NCI-H2196 (cell line): ENCODE measurements around the gene F11R.
A peak's percentile ranks its signal among the peaks of the same experiment; 100 is the strongest.
"Not testable (repeated sequence)": the region's sequence is repeated elsewhere in the genome, so short reads cannot be mapped to it uniquely, and the experiment has no call there.

Experiments used
- DNase-seq: peaks from one replicate; lab custom pipeline; 2025; ENCODE audit not compliant: unreplicated experiment; lab: John Stamatoyannopoulos, UW

Gene F11R

DNA sequence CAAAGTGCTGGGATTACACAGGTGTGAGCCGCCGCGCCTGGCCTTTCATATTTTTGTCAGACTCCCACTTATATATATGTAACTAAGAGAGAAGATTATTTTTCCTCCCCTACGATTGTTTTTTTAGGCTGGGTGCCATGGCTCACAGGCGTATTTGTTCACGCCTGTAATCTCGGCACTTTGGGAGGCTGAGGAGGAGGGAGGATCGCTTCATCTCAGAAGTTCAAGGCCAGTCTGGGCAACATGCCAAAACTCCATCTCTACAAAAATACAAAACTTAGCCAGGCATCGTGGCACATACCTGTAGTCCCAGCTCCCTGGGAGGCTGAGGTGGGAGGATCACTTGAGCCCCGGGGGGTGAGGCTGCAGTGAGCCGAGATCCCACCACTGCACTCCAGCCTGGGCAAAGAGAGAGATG is 42.4 kb downstream of the F11R start:
- peak; percentile 74 for DNase-seq

DNA sequence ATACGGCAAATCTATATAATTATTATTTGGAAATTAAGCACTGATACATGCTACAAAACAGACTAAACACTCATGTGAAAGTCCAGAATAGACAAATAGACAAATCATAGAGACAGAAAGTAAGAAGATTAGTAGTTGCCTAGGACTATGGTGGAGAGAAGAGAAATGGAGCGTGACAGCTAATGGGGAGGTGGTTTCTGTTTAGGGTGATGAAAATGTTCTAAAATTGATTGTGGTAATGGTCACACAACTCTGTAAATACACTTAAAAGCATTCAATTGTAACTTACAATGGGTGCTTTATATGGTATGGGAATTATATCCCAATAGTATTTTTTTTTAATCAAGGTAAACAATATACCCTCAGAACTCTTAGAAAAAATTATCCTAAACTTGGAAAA is 45.9 kb downstream of the F11R start:
- DNase-seq = no peak

- no peak for DNase-seq
Measured at GRCh38 chr1:160973491-160973890, 47.5 kb downstream of the F11R start.

DNA sequence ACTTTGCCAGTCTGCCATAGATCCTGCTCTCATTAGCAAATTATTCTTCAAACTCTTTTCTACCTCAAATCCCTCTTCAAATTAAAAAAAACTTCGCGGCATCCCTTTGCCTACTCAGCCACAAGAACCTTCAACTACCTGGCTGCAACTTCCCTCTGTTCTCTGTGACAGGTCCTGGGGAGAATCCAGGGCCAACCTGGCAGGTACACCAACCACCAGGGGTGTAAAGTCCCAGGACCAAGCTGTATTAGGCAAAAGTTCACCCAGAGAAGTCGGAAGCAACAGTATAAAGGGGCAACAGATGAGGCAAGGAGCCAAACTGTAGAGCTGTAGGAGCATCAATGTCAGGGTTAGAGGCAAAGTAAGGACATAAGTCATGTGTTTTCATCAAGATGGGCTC is 48.0 kb downstream of the F11R start:
- no peak for DNase-seq

- no peak for DNase-seq
Measured at GRCh38 chr1:160971618-160972056, 49.3 kb downstream of the F11R start.

DNA sequence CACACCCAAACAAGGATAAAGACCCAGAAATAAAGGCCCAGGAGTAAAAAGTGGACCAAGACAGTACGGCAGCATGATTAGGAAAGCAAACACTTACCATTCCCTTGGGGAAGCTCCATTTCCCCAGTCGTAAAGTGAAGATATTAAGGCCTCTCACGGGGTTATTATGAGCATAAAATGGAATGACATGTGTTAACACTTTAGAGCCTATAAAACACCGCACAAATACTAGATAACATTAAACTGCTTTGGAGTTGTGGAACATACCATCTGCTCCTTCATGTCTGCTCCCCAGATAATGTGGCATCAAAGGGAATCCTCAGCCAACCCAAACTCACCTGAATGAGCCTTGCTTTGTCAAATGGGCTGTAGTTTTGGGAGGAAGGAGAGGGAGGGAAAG is 57.4 kb downstream of the F11R start:
- no peak for DNase-seq

- DNase-seq = no peak
Measured at GRCh38 chr1:160961419-160961818, 59.5 kb downstream of the F11R start.

DNA sequence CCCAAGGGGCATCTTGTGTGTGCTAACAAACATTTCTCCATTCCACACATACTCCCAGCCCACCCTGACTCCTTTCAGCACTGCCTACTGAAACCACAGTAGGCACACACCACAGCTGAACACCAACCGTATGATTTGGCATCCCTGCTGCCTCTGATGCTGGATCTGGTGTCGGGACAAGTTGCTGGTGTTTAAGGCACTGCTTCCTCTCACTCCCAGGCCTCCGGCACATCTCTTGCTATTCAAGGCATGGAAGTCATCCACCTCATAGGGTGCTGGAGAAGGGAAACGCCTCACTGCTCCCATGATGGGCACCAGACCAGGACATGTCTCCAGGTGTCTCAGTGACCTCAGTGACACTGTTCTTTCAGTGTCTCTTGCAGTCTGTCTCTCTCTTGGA is 64.0 kb downstream of the F11R start:
- no peak for DNase-seq

- DNase-seq = no peak
Measured at GRCh38 chr1:160954158-160955104, 66.5 kb downstream of the F11R start, which contains the start of gene ITLN2. Gene ITLN2, minus strand, starts transcription at chr1:160954809. Its CDS starts 68 bp downstream, at chr1:160954741.

DNA sequence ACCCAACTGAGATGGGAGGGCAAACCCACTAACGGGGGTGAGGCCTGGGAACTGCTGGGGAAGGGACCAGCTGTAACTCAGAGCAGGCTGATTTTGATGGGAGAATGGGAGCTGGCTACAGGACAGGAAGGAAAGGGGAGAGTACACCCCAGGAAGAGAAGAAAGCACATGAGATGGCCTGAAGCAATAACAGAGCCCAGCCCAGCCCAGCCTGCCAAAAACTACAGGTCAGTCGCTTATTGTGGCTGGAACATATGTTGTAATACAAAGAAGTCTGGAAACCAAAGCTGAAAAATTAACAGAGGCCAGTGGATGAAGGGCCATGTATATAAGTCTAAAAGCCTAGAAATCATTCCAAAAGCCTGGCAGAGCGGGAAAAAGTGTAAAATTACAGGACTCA is 67.9 kb downstream of the F11R start:
- no peak for DNase-seq

- no peak for DNase-seq
Measured at GRCh38 chr1:160952129-160952510, 68.8 kb downstream of the F11R start.

- DNase-seq = peak; percentile 58
Measured at GRCh38 chr1:160951443-160952128, 69.4 kb downstream of the F11R start.

DNA sequence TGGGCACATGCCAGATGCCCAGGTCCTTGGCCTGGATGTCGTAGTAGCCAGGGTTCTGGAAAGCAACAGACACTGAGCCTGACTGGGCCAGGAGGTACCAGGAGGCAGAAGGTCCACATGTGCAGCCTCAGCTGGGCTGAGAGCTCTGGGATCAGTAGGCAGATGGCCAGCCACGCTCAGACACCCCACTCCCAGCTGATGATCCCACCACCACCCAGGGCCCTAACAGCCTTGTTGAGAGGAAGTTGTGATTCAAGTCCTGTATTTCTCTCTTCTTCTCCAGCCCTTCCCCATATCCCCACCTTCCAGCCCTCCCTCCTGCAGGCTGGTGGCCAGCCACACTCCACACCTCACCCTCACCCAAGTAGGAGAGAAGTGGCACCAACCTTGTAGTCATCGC is 70.3 kb downstream of the F11R start:
- DNase-seq = no peak

DNA sequence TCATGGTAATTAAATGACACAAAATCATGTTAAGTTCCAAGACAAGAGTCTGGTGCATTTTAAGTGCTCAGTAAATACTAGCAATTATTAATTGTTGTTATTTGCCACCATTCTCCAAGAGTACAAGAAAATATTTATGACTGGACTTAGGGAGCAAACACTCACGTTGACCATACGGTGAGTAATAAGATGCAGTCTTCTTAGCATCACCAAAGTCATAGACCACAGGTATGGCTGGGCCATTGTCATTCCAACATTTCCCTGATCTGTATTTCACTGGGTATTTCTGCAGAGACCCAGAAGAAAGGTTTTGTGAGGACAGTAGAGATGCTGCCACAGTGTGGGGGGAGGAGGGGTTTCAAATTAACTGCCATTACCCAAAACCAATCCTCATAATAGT is 71.1 kb downstream of the F11R start:
- no peak for DNase-seq

GRCh38 chr1:160949216-160949880 is 71.6 kb downstream of the F11R start:
- peak; percentile 39 for DNase-seq

DNA sequence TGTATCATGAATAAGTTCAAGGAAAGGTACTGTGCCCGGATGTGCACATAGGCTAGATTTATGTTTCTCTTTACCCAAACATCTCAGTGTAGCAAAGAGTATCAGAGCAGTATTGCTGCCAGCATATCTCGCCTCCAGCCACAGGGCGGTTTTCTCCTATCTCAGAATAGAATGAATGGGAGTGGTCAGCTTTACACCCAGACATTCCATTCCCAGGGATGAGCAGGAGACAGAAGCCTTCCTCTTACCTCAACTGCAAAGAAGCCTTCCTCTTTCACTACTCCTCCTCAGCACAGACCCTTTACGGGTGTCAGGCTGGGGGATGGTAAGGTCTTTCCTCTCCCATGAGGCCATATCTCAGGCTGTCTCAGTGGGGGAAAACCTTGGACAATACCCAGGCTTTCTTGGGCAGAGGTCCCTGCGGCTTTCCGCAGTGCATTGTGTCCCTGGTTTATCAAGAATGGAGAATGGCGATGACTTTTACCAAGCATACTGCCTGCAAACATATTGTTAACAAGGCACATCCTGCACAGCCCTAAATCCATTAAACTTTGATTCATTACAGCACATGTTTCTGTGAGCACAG is 73.7 kb downstream of the F11R start:
- DNase-seq = not testable (repeated sequence)

- DNase-seq = not testable (repeated sequence)
Measured at GRCh38 chr1:160945881-160946280, 75.1 kb downstream of the F11R start.
